ENCODE measurements around the gene TBX4. TPM values are rescaled to one million over a fixed set of nuclear protein-coding genes. Genes with fewer than 3 reads are reported as not detected.
A peak's percentile ranks its signal among the peaks of the same experiment; 100 is the strongest.

The TBX4 gene
- total RNA-seq, 4 donors from 2014 or later = not detected

- intact Hi-C loops (cut with DNase I) = loop anchor here (5.0 to 10.0 kb wide), 3 partner anchors 453 to 687 kb away; partner anchors contain the start of genes BRIP1 and MED13
- H3K36me3 ChIP-seq = peaks cover 0 to 6% (median 0%) of the 10 kb centered on the region in 4 donors
- H3K27ac ChIP-seq (replicated peaks in 1 of 4) = peak overlapping the region; percentile 91 to 93 (median 92)
- H3K9me3 ChIP-seq = no peaks in the 10 kb centered on the region
- peak overlapping the region; percentile 59 to 78 (median 66) for H3K4me3 ChIP-seq
- H3K4me1 ChIP-seq = peaks cover 41 to 93% (median 83%) of the 10 kb centered on the region in 4 donors
- TF ChIP-seq EP300 (IDR thresholded peaks at IDR 0.05) = no peak
- TF ChIP-seq POLR2AphosphoS5 (IDR thresholded peaks at IDR 0.05) = peak; percentile 12 to 30
- no peak for TF ChIP-seq POLR2A (IDR thresholded peaks at IDR 0.05; ENCODE audit: low read depth)
- TF ChIP-seq, protein P1, sequence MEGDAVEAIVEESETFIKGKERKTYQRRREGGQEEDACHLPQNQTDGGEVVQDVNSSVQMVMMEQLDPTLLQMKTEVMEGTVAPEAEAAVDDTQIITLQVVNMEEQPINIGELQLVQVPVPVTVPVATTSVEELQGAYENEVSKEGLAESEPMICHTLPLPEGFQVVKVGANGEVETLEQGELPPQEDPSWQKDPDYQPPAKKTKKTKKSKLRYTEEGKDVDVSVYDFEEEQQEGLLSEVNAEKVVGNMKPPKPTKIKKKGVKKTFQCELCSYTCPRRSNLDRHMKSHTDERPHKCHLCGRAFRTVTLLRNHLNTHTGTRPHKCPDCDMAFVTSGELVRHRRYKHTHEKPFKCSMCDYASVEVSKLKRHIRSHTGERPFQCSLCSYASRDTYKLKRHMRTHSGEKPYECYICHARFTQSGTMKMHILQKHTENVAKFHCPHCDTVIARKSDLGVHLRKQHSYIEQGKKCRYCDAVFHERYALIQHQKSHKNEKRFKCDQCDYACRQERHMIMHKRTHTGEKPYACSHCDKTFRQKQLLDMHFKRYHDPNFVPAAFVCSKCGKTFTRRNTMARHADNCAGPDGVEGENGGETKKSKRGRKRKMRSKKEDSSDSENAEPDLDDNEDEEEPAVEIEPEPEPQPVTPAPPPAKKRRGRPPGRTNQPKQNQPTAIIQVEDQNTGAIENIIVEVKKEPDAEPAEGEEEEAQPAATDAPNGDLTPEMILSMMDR (IDR thresholded peaks at IDR 0.05) = peak in 1 of 3 experiments; percentile 2
- no peak for DNase-seq (ENCODE audit: extremely low spot score)
- peaks cover 0 to 36% (median 0%) of the 10 kb centered on the region in 4 donors for H3K27me3 ChIP-seq
- WGBS = 17% methylated on average over 7 of the region's 75 CpGs
Observed at GRCh38 chr17:61411261-61412142, 40.7 kb upstream of the TBX4 start.

DNA sequence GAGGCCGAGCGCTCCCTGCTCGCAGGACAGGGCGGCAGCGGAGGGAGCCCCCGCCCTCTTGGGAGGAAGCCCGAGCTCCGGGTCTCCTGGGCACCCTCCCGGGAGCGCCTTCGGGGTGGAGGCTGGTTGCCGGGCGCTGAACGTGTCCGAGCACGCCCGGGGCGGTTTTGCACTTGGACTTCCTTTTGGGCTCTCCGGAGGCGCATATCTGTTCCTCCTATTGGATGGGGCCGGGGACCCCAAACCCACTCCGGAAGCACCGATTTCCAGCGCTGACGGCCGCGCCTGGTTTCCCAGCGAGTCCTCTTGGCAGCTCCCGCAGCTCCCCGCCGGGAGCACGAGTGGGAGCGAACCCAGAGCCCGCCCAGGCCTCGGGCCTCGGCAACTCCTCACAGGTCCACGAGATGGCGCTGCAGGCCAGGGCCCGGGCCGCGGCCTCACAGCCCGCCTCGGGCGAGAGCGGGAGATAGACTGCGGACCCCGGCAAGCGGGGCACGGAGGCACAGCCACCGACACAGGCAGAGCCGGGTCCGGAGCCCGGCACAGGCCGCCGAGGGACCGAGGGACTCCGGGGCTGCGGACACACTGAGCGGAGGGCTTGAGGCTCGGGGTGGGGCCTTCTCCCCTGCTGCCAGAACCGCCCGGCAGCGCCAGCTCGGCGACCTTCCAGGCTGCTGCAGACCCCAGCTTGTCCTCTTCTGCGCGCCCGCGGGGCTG, 39.9 kb upstream of the TBX4 start:
- H3K9me3 ChIP-seq = no peaks in the 10 kb centered on the region
- H3K27me3 ChIP-seq = peaks cover 0 to 28% (median 0%) of the 10 kb centered on the region in 4 donors
- H3K36me3 ChIP-seq = peaks cover 0 to 6% (median 0%) of the 10 kb centered on the region in 4 donors
- TF ChIP-seq POLR2AphosphoS5 (IDR thresholded peaks at IDR 0.05) (peak; percentile 63 to 73), POLR2A (IDR thresholded peaks at IDR 0.05; ENCODE audit: low read depth) (no peak), EP300 (IDR thresholded peaks at IDR 0.05) (no peak)
- TF ChIP-seq, protein P1 (IDR thresholded peaks at IDR 0.05) = peak in 2 of 3 experiments; percentile 95 to 97
- DNase-seq (ENCODE audit: extremely low spot score) = no peak
- intact Hi-C loops (cut with DNase I) = loop anchor here (5.0 to 10.0 kb wide), 3 partner anchors 452 to 688 kb away; partner anchors contain the start of genes BRIP1 and MED13
- WGBS = 3% methylated on average over 6 of the region's 69 CpGs
- peak overlapping the region; percentile 59 to 78 (median 66) for H3K4me3 ChIP-seq
- H3K4me1 ChIP-seq = peaks cover 49 to 95% (median 84%) of the 10 kb centered on the region in 4 donors
- peak overlapping the region; percentile 91 to 93 (median 92) for H3K27ac ChIP-seq (replicated peaks in 1 of 4)

DNA sequence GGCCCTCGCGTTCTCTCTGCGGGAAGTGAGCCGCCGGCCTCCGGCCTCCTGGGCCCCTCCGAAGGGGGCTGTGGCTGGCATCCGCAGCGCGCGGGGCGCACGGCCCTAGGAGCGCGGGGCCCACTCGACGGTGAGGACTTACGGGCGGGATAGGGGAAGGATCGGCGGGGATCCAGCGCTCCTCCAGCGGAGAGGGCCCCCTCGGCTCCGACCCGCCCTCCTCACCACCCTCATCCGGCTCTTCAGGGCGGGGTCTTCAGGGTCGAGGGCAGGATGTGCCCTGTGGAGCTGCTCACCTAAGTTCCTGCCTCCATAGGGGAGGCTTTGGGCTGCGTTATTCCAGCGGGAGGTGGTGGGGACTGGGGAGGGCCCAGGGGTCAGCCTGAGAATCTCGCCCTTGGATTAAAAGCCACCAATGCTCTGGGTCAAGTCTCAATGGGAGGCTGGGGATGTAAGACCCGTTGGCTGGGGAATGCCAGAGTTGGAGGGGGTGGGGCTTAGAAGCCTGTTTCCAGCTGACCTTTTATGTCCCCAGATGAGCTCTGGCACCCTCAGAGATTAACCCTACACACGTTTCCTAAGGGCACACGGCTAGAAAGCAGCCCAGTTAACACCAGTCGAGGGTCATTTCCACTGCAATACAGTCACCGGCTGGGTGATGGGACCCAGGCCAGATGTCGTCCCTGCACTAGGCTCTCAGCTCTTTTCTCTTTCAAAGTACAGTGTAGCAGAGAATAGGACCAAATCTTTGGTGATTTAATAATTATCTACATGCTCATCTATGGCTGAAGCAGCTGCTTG, 39.2 kb upstream of the TBX4 start:
- H3K4me3 ChIP-seq = peak overlapping the region; percentile 59 to 78 (median 66)
- peak; percentile 90 for DNase-seq (ENCODE audit: extremely low spot score)
- no peak for TF ChIP-seq POLR2A (IDR thresholded peaks at IDR 0.05; ENCODE audit: low read depth)
- TF ChIP-seq EP300 (IDR thresholded peaks at IDR 0.05) = no peak
- TF ChIP-seq POLR2AphosphoS5 (IDR thresholded peaks at IDR 0.05) = no peak
- TF ChIP-seq, protein P1 (IDR thresholded peaks at IDR 0.05) = no peak
- peak overlapping the region; percentile 91 to 93 (median 92) for H3K27ac ChIP-seq (replicated peaks in 1 of 4)
- 32% methylated on average over 6 of the region's 38 CpGs for WGBS
- peaks cover 49 to 90% (median 79%) of the 10 kb centered on the region in 4 donors for H3K4me1 ChIP-seq
- H3K27me3 ChIP-seq = peaks cover 0 to 21% (median 0%) of the 10 kb centered on the region in 4 donors
- peaks cover 0 to 4% (median 0%) of the 10 kb centered on the region in 4 donors for H3K36me3 ChIP-seq
- no peaks in the 10 kb centered on the region for H3K9me3 ChIP-seq
- intact Hi-C loops (cut with DNase I) = loop anchor here (5.0 to 10.0 kb wide), 3 partner anchors 452 to 688 kb away; partner anchors contain the start of genes BRIP1 and MED13

DNA sequence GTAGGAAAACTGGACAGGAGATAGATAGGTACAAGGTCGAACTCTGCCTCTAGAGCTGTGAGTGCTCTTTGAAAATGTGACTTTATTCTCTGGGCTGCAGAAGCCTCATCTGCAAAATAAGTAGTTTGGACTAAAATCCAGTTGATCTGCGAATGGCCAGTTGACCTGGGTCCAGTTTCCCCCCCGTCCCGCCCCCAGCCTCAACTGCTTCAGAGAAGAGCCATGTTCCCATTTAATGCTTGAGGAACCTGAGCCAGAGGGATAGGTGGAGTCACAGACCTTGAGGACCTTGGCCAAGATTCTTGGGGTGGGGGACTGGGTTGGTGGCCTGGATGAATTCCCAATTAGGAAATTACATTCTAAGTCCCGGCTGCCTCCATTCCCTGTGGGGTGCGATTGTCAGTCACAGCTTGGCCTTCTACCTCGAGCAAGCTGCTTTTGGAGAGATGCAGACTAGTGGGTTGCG, 38.5 kb upstream of the TBX4 start:
- no peak for DNase-seq (ENCODE audit: extremely low spot score)
- H3K27me3 ChIP-seq = peaks cover 0 to 15% (median 0%) of the 10 kb centered on the region in 4 donors
- H3K27ac ChIP-seq (replicated peaks in 1 of 4) = peak overlapping the region; percentile 91 to 93 (median 92)
- intact Hi-C loops (cut with DNase I) = loop anchor here (5.0 to 10.0 kb wide), 3 partner anchors 451 to 689 kb away; partner anchors contain the start of genes BRIP1 and MED13
- H3K4me3 ChIP-seq = peak overlapping the region in 3 of 4 donors; percentile 64 to 78 (median 69)
- no peak for TF ChIP-seq POLR2AphosphoS5 (IDR thresholded peaks at IDR 0.05)
- TF ChIP-seq, protein P1 (IDR thresholded peaks at IDR 0.05) = no peak
- no peak for TF ChIP-seq POLR2A (IDR thresholded peaks at IDR 0.05; ENCODE audit: low read depth)
- no peak for TF ChIP-seq EP300 (IDR thresholded peaks at IDR 0.05)
- WGBS = 91% methylated on average over 5 of the region's 8 CpGs
- H3K36me3 ChIP-seq = no peaks in the 10 kb centered on the region
- peaks cover 49 to 83% (median 73%) of the 10 kb centered on the region in 4 donors for H3K4me1 ChIP-seq
- H3K9me3 ChIP-seq = no peaks in the 10 kb centered on the region
